Activated CD8-positive, alpha-beta memory T cell treated with anti-CD3 and anti-CD28 coated beads, Interleukin-2, amount 50 U/mL, for 48 hours (primary cell): ENCODE measurements around the gene MKNK1.
"Not testable (repeated sequence)": the region's sequence is repeated elsewhere in the genome, so short reads cannot be mapped to it uniquely, and the experiment has no call there.

ENCODE experiments used
- DNase-seq: peaks from one replicate; pipeline ENCODE4 v3.0.0-alpha.2; 2020

The MKNK1 gene

GRCh38 chr1:46603858-46604549, at the start of gene MKNK1:
TSS of gene MKNK1 (minus strand) at chr1:46604268. CDS start at chr1:46583327, 20,941 bp downstream.
- DNase-seq: peak; percentile 98

DNA sequence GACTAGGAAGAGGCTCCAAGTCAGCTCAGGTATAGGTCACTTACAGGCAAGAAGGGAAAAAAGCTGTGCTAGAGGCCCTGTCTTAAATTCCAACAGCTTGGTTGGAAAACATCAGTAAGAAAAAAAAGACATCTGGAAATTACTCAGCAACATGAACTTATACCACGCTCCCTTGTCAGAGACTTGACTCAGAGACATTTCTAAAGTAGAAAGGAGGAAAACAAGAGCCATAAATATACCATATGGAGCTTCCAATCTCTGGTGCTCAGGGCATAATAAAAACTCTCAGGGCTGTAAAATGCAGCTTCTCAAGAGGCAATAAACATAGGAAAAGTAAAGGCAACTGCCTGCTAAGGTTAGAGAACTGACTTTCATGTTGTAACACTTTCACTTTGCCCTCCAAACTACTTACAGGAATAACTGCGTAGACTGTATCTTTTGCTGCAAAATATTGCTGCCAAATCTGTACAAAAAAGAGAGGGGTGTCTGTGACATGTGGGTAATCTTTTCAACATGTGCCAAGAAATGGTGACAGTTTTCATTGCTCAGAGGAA, 49.4 kb upstream of the MKNK1 start:
- DNase-seq: no peak

- no peak for DNase-seq
Measured at GRCh38 chr1:46652321-46653100, 48.4 kb upstream of the MKNK1 start.

- DNase-seq: not testable (repeated sequence)
Measured at GRCh38 chr1:46651152-46651551, 47.1 kb upstream of the MKNK1 start.

- DNase-seq: no peak
Measured at GRCh38 chr1:46650491-46650890, 46.4 kb upstream of the MKNK1 start.

- DNase-seq: no peak
Measured at GRCh38 chr1:46649764-46650163, 45.7 kb upstream of the MKNK1 start.

GRCh38 chr1:46647611-46648010, 43.5 kb upstream of the MKNK1 start:
- DNase-seq: no peak

- no peak for DNase-seq
Measured at GRCh38 chr1:46646844-46647243, 42.8 kb upstream of the MKNK1 start.

GRCh38 chr1:46646331-46646730, 42.3 kb upstream of the MKNK1 start:
- DNase-seq: no peak

DNA sequence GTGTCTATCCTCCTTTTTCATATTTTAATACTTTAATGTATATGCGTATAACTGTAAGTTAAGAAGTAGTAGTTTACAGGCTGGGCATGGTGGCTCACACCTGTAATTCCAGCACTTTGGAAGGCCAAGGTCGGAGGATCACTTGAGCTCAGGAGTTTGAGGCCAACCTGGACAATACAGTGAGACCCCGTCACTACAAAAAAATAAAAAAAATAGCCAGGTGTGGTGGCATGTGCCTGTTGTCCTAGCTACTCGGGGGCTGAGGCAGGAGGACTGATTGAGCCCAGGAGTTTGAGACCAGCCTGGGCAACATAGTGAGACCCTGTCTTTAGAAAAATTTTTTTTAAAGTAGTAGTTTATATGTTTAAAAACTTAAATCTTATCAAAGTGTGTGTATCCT, 41.7 kb upstream of the MKNK1 start:
- no peak for DNase-seq

DNA sequence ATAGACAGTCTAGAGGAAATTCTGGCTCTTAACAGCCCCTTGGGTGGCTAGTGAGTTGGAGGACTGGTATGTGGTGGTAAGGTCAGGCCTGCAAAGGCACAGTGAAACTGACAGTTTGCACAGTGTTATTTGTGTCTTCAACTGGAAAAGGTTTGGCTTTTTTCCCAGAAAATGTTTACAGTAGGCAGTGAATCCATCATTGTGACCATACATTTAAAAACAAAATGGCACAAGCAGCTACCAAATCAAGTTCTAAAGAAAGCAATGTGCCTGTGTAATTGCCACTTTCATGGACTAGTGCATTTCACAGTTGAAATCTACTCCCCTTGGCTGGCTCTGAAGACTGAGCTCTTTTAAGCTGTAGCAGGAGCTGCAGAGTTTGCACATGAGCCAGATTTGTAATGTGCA, 39.3 kb upstream of the MKNK1 start:
- DNase-seq: no peak

DNA sequence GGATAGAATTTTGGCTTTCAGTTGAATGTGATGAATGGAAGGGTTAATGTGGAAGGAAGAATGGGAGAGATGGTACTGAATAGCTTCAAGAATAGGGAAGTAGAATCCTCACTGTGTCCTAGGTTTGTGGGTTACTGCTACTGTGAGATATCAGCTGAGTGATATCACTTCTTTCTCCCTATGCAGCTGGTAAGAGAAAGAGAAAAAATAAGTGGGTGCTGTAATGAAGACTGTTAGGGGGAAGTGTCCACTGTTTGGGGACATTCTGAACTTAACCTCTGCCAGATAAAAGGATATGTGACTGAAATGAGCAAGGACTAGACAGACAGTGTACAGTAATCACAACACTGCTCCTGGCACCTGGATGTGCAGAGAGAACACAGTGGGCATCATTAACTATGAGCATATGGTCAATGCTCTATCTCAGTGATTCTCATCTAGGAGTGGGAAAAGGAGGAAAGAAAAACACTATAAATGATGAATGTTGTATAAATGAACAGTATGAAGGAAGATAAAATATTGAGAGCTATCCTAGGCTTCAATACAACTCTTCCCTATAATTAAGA, 38.1 kb upstream of the MKNK1 start:
- no peak for DNase-seq

- DNase-seq: no peak
Measured at GRCh38 chr1:46639547-46639946, 35.5 kb upstream of the MKNK1 start.

GRCh38 chr1:46638921-46639320, 34.9 kb upstream of the MKNK1 start:
- no peak for DNase-seq

GRCh38 chr1:46637444-46638083, 33.5 kb upstream of the MKNK1 start:
- no peak for DNase-seq

GRCh38 chr1:46635205-46635604, 31.1 kb upstream of the MKNK1 start:
- no peak for DNase-seq

DNA sequence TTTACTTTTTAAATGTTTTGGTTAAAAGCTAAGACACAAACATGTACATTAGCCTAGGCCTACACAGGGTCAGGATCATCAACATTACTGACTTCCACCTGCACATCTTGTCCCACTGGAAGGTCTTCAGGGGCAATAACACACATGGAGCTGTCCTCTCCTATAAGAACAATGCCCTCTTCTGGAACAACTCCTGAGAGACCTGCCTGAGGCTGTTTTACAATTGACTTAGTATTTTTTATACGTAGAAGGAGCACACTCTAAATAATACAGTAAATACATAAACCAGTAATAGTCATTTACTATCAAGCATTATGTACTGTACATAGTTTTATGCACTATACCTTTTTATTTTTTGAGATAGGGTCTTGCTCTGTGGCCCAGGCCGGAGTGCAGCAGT, 26.7 kb upstream of the MKNK1 start:
- DNase-seq: no peak

GRCh38 chr1:46623743-46624644, 19.9 kb upstream of the MKNK1 start:
- DNase-seq: no peak

DNA sequence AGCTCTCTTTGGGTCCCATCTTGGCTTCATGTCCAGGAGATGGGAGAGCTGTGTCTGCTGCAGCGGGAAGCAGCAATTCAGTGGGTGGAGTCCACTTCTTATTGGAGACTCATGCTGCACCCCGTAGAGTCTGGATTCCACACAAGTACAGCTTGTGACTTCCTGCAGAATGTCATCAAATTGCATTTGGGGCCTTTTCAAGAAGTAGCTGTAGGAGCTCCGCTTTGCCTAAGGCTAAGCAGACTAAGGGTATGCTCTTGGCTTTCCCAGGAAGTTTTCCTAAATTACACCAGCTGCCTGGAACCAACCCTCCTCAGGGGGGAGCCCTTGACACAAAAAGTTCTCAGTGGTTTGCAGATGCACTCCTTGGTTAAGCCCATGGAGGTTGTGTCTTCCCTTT, 18.3 kb upstream of the MKNK1 start:
- no peak for DNase-seq

- DNase-seq: no peak
Measured at GRCh38 chr1:46621930-46622329, 17.9 kb upstream of the MKNK1 start.

- no peak for DNase-seq
Measured at GRCh38 chr1:46619656-46620258, 15.7 kb upstream of the MKNK1 start.
